ENCODE data around the gene WDR55.
A peak's percentile ranks its signal among the peaks of the same experiment; 100 is the strongest.
"Not testable (repeated sequence)": the region's sequence is repeated elsewhere in the genome, so short reads cannot be mapped to it uniquely, and the experiment has no call there.

WDR55 gene

GRCh38 chr5:140639148-140639981 is 25.3 kb upstream of the WDR55 start, which contains the start of gene TMCO6:
TMCO6 (plus strand) TSS chr5:140639451; CDS start chr5:140639528, 77 bp downstream.
- TF ChIP-seq CTCF (IDR thresholded peaks at IDR 0.05; ENCODE audit: insufficient read depth, low read length, poor library complexity, severe bottlenecking): peak; percentile 64
- peak; percentile 96 for DNase-seq (ENCODE audit: extremely low read depth, insufficient read length)
- Histone ChIP-seq H3K36me3 (ENCODE audit: control insufficient read depth, insufficient read depth, low read length) (peaks cover 9% of the 10 kb centered on the region), H3K27me3 (replicated peaks; ENCODE audit: control insufficient read depth, insufficient read depth, low read length) (no peaks in the 10 kb centered on the region), H3K4me3 (replicated peaks; ENCODE audit: low read depth, low read length) (peak within 1 kb of the TSS; percentile 93)

- Histone ChIP-seq H3K27me3 (replicated peaks; ENCODE audit: control insufficient read depth, insufficient read depth, low read length) (no peaks in the 10 kb centered on the region), H3K4me3 (replicated peaks; ENCODE audit: low read depth, low read length) (no peak overlapping the region), H3K36me3 (ENCODE audit: control insufficient read depth, insufficient read depth, low read length) (peaks cover 15% of the 10 kb centered on the region)
- DNase-seq (ENCODE audit: extremely low read depth, insufficient read length): no peak
- TF ChIP-seq CTCF (IDR thresholded peaks at IDR 0.05; ENCODE audit: insufficient read depth, low read length, poor library complexity, severe bottlenecking): no peak
Observed at GRCh38 chr5:140641716-140642115, 23.0 kb upstream of the WDR55 start.

GRCh38 chr5:140642718-140643117 is 22.0 kb upstream of the WDR55 start:
- no peak for TF ChIP-seq CTCF (IDR thresholded peaks at IDR 0.05; ENCODE audit: insufficient read depth, low read length, poor library complexity, severe bottlenecking)
- no peak for DNase-seq (ENCODE audit: extremely low read depth, insufficient read length)
- peaks cover 15% of the 10 kb centered on the region for H3K36me3 ChIP-seq (ENCODE audit: control insufficient read depth, insufficient read depth, low read length)

GRCh38 chr5:140647042-140647419 is 17.7 kb upstream of the WDR55 start:
- Histone ChIP-seq H3K36me3 (ENCODE audit: control insufficient read depth, insufficient read depth, low read length) (peaks cover 13% of the 10 kb centered on the region), H3K4me3 (replicated peaks; ENCODE audit: low read depth, low read length) (peak overlapping the region; percentile 96), H3K27me3 (replicated peaks; ENCODE audit: control insufficient read depth, insufficient read depth, low read length) (no peaks in the 10 kb centered on the region)
- no peak for TF ChIP-seq CTCF (IDR thresholded peaks at IDR 0.05; ENCODE audit: insufficient read depth, low read length, poor library complexity, severe bottlenecking)
- no peak for DNase-seq (ENCODE audit: extremely low read depth, insufficient read length)

More at GRCh38 chr5:140642718-140643117, 22.0 kb upstream of the WDR55 start:
- Histone ChIP-seq H3K4me3 (replicated peaks; ENCODE audit: low read depth, low read length) (no peak overlapping the region), H3K27me3 (replicated peaks; ENCODE audit: control insufficient read depth, insufficient read depth, low read length) (no peaks in the 10 kb centered on the region)

GRCh38 chr5:140658870-140659269 is 5.8 kb upstream of the WDR55 start:
- DNase-seq (ENCODE audit: extremely low read depth, insufficient read length): no peak
- TF ChIP-seq CTCF (IDR thresholded peaks at IDR 0.05; ENCODE audit: insufficient read depth, low read length, poor library complexity, severe bottlenecking): no peak
- Histone ChIP-seq H3K27me3 (replicated peaks; ENCODE audit: control insufficient read depth, insufficient read depth, low read length) (no peaks in the 10 kb centered on the region), H3K36me3 (ENCODE audit: control insufficient read depth, insufficient read depth, low read length) (peaks cover 36% of the 10 kb centered on the region), H3K4me3 (replicated peaks; ENCODE audit: low read depth, low read length) (no peak overlapping the region)

GRCh38 chr5:140660371-140660770 is 4.3 kb upstream of the WDR55 start:
- peaks cover 33% of the 10 kb centered on the region for H3K36me3 ChIP-seq (ENCODE audit: control insufficient read depth, insufficient read depth, low read length)
- not testable (repeated sequence) for DNase-seq (ENCODE audit: extremely low read depth, insufficient read length); H3K27me3 ChIP-seq (replicated peaks; ENCODE audit: control insufficient read depth, insufficient read depth, low read length); H3K4me3 ChIP-seq (replicated peaks; ENCODE audit: low read depth, low read length)

Measured in GM06990 (cell line).